GM19328 (cell line): Measurements from ENCODE around the gene CPNE8.

Source experiments
- ATAC-seq: cut with Tn5 transposase; IDR thresholded peaks from one replicate; pipeline ENCODE4 v1.9.1; 2021; ENCODE audit warnings: mild to moderate bottlenecking, moderate library complexity; ENCODE audit not compliant: unreplicated experiment

CPNE8 gene

DNA sequence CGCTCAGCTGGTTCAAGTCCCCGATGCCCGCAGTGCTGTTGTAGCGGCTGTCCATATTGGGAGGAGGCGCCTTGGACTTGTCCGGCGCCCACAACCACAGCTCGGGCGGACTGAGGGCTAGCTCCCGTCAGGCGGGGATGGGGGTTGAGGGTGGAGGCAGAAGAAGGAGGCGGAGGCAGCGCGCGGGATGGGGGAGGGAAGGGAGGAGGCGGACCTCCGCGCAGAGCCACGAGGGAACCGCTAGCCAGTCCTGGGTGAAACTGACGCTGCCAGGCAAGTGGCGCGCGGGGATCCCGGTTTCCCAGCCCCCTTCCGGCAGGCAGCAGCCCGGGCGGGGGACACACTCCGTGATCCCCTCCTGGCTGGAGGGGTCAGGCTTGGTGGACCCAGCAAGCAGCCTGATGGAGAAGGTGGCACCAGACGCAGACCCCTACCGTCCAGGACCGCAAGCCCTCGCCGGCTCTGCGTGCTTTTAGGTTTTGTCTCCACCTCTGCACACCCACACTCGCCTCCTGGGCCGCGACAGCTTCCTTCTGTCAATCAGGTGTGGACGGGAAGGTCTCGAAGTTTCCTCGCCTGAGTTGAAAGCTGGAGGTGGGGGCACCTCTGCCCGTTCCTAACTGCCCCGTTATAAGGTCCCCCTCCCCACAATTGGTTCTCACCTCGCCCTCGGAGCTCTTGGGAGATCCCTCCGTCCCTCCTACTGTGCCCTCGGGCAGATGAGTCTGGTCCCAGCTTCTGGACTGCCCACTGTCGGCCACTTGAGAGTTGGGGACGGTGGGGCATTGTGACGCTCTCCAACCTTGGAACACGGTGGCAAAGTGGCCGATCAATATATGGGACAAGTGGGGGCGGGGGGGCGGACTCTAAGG, at the start of gene CPNE8:
Gene CPNE8, minus strand, starts transcription at position 112 of the 872 bp plus-strand sequence. Its CDS starts 57 bp downstream, at position 55.
- ATAC-seq = peak; percentile 37

GRCh38 chr12:38954238-38954873, 49.0 kb upstream of the CPNE8 start:
- ATAC-seq = no peak

DNA sequence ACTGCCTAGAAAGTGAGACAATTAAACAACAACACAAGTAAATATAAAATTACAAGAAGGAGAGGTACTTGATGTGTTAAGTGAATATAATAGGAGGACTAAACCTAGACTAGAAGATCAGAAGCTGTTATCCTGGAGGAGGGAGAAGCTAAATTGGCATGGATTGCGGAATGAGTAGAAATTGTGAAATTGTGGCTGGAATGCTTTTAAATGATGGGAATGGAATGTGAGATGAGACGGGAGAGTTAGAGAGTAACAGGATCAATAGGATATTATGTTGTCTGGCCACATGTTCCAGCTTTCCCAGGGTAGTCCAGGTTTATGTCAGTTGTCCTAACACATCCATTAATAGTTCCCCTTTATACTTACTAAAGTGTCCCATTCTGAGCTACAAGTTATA, 44.0 kb upstream of the CPNE8 start:
- no peak for ATAC-seq

DNA sequence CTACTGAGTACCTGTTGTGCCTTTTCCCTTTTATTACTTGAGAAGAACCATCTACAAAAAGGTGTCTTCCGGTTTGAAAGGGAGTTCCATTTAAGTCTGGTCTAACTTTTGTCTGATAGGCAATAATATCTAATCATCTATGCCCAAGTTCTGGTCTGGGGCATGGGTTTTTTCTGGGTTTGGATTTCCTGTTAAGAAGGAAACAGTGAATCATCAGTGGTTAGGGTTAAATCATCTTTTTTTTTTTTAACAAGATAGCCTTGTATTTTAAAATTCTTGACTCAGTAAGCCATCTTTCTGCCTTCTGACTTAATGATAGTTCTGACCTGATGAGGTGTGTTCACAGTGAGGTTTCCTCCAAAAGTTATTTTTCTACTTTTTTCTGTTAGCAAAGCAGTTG, 29.3 kb upstream of the CPNE8 start:
- ATAC-seq = no peak

- ATAC-seq = no peak
Observed at GRCh38 chr12:38934078-38934584, 28.7 kb upstream of the CPNE8 start.

GRCh38 chr12:38932320-38932719, 26.9 kb upstream of the CPNE8 start:
- ATAC-seq = no peak

DNA sequence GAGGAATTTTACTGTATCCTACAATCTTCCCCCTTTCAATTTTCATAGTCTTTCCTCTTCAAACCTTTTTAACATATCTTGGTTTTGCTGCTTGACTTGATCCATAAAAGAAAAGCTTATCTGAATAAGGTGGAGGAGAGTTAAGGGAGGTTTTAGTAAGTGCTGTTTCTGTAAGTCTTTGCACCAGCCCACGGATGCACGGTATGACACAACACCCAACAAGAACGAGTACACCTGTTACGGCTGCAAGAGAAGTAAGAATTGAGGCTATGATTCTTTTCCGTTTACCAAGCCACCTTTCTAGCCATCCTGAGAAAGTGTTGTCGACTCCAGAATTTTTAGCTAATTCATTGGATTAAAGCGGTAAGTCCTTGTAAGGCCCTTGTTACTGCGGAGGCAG, 26.1 kb upstream of the CPNE8 start:
- no peak for ATAC-seq

DNA sequence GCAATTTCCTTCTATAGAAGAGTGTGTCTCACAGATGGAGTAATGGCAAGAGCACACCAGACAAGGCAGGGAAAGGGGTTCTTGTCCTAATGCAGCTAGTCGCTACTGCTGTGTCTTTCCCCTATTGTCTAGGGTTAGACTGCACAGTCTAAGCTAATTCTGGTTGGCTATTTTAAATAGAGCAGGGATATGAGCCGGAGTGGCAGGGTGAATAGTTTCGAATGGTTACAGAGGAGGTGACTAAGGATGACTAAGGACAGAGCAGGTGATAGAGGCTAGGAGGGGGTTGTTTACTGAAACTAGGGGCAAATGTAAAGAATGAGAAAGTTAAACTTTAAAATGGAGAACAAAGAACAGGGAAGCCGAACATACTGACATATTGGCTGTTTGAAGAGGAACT, 25.6 kb upstream of the CPNE8 start:
- no peak for ATAC-seq

GRCh38 chr12:38926501-38926900, 21.1 kb upstream of the CPNE8 start:
- ATAC-seq = no peak

DNA sequence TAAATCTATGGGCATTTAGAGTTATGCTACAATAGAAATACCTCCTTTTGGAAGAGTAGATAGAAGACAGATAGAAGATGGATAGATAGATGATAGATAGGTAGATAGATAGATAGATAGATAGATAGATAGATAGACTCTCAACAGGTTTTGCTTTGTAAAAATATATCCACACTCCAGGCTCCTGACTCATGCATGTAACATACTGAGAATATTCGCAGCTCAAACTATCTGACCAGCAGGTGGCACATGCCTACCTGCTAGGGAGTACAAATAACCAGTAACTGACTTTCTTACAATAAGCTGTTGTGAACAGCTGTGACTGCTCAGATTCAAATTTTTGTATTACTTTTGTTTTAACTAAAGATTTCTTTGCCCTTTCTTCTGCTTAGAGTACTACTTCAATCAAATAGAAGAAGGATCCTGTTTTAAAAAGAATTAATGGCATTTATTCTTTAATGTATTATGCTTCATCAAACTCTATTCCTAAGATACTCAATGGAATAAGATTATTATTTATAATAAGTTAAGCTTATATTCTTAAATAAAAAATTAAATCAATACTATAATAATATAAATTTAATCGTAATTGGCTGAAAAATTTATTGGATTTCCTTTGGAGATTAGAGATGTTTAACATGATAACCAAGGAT, 15.8 kb upstream of the CPNE8 start:
- peak; percentile 85 for ATAC-seq

- no peak for ATAC-seq
Observed at GRCh38 chr12:38919191-38919590, 13.8 kb upstream of the CPNE8 start.

GRCh38 chr12:38915429-38916182, 10.2 kb upstream of the CPNE8 start:
- ATAC-seq = no peak

- no peak for ATAC-seq
Observed at GRCh38 chr12:38912116-38912515, 6.7 kb upstream of the CPNE8 start.

GRCh38 chr12:38911611-38912010, 6.2 kb upstream of the CPNE8 start:
- no peak for ATAC-seq

GRCh38 chr12:38907201-38907923, 2.0 kb upstream of the CPNE8 start:
- no peak for ATAC-seq

- peak; percentile 64 for ATAC-seq
Observed at GRCh38 chr12:38906482-38907200, 1.2 kb upstream of the CPNE8 start.

DNA sequence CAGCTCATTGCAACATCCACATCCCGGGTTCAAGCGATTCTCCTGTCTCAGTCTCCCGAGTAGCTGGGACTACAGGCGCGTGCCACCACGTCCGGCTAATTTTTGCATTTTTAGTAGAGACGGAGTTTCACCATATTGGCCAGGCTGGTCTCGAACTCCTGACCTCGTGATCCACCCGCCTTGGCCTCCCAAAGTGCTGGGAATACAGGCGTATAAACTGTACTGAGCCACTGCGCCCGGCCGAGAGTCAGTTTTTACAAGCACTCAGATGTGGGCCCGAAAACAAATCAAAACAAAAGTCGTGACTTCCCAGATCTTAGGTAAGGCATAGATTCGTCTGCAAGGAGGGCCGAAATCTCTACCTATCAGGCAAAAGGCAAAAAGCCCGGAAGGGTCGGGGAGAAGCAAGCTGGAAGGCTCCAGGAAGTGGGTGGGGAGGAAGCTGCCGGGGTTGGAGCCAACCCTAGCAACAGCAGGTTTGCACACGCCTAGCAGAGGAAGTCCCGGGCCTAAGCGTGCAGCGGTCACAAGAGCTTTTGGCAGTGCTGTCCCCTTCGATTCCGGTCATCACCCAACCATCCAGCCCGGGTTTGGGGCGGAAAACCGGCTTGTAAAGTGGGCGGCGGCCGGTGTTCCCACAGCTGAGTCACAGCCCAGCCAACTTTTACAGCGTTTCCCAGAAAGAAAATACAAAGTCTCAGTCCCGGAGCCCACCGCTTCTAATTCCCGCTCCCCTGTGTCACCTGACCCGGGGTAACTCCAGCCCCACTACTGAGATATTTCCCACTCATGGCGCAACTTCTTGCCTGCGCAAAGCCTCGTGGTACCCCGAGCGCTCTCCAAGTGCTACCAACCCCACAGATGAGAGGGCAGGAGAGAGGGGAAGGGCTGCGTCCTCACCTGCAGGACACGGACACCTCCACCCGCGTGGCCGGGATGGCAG, 583 bp downstream of the CPNE8 start:
- ATAC-seq = peak; percentile 43

- ATAC-seq = no peak
Observed at GRCh38 chr12:38903596-38903995, 1.8 kb downstream of the CPNE8 start.
